Keratinocyte (primary cell): Measurements from ENCODE around the gene EFCAB6. TPM values are rescaled to one million over a fixed set of nuclear protein-coding genes. Genes with fewer than 3 reads are reported as not detected.

Source experiments
- DNase-seq: peaks from one replicate; pipeline ENCODE4 v3.0.0-alpha.2; 2011; ENCODE audit warnings: low read depth, missing footprints, low spot score
- FAIRE-seq: peaks from 2 replicates; lab custom pipeline; 2011; peaks lifted over from hg19 to GRCh38; lab: Jason Lieb, UNC
- H2AFZ ChIP-seq: 2 replicates; pipeline ENCODE4 v1.6.0; 2012; ENCODE audit warnings: low read length, control low read depth, inconsistent platforms; ENCODE audit not compliant: control insufficient read depth
- H3K27ac ChIP-seq: 2 replicates; pipeline ENCODE4 v1.5.1; 2011; ENCODE audit warnings: low read length; ENCODE audit not compliant: control insufficient read depth, insufficient read depth
- H3K27me3 ChIP-seq: 3 replicates; pipeline ENCODE4 v1.6.0; 2011; ENCODE audit warnings: low read length; ENCODE audit not compliant: control insufficient read depth, insufficient read depth; ENCODE audit errors: extremely low read depth
- H3K36me3 ChIP-seq, 2 experiments: 2 replicates in 1 of 2; 3 replicates in 1 of 2; pipeline ENCODE4 v1.5.1; 2011; ENCODE audit warnings: low read length in 2 of 2, mild to moderate bottlenecking in 1 of 2; ENCODE audit not compliant: control insufficient read depth in 2 of 2, insufficient read depth in 2 of 2; ENCODE audit errors: extremely low read depth in 1 of 2
- H3K4me1 ChIP-seq: 3 replicates; pipeline ENCODE4 v1.5.1; 2011; ENCODE audit warnings: low read length; ENCODE audit not compliant: control insufficient read depth, insufficient read depth; ENCODE audit errors: extremely low read depth
- H3K4me2 ChIP-seq: 3 replicates; pipeline ENCODE4 v1.6.0; 2011; ENCODE audit warnings: low read depth, low read length; ENCODE audit not compliant: control insufficient read depth, insufficient read depth; ENCODE audit errors: extremely low read depth
- H3K4me3 ChIP-seq, 3 experiments: fragments of 200-600 bp in 1 of 3; sonication (generic) in 1 of 3; 2 replicates in 2 of 3; 3 replicates in 1 of 3; pipeline ENCODE4 v1.5.1; 2011 to 2016; ENCODE audit warnings: low read length in 3 of 3, mild to moderate bottlenecking in 3 of 3, control low read depth in 2 of 3, inconsistent platforms in 1 of 3, low read depth in 1 of 3, mixed read lengths in 1 of 3, mixed run types in 1 of 3, moderate library complexity in 1 of 3; ENCODE audit not compliant: control insufficient read depth in 2 of 3, insufficient read depth in 2 of 3; ENCODE audit errors: extremely low read depth in 1 of 3
- H3K79me2 ChIP-seq: 2 replicates; pipeline ENCODE4 v1.6.0; 2012; ENCODE audit warnings: low read length; ENCODE audit not compliant: control insufficient read depth, insufficient read depth
- H3K9ac ChIP-seq: 3 replicates; pipeline ENCODE4 v1.6.0; 2011; ENCODE audit warnings: low read length; ENCODE audit not compliant: control insufficient read depth, insufficient read depth; ENCODE audit errors: extremely low read depth
- H3K9me1 ChIP-seq: 3 replicates; pipeline ENCODE4 v1.6.0; 2011; ENCODE audit warnings: low read length; ENCODE audit not compliant: control insufficient read depth, insufficient read depth; ENCODE audit errors: extremely low read depth
- H3K9me3 ChIP-seq: 2 replicates; pipeline ENCODE4 v1.5.1; 2012; ENCODE audit warnings: low read depth, low read length; ENCODE audit not compliant: control insufficient read depth
- H4K20me1 ChIP-seq: 3 replicates; pipeline ENCODE4 v1.6.0; 2011; ENCODE audit warnings: low read length; ENCODE audit not compliant: control insufficient read depth, insufficient read depth; ENCODE audit errors: extremely low read depth
- EZH2 ChIP-seq: IDR thresholded peaks from one replicate; pipeline ENCODE4 v1.6.1; 2012; ENCODE audit warnings: inconsistent platforms, mild to moderate bottlenecking, low read length, moderate library complexity
- dilution Hi-C: fragments of 300-500 bp; cut with MboI; formaldehyde crosslinking; loops from one replicate; pipeline ENCODE4 v1.7.0; 2020; ENCODE audit warnings: low sequenced_read_pairs; ENCODE audit not compliant: extremely low pct_ligation_motif_present
- polyA plus RNA-seq, 5 experiments: library from polyadenylated mRNA; depleted of rRNA in 3 of 5; stranded (reverse) in 3 of 5; stranded (forward) in 1 of 5; unstranded in 1 of 5; fragments of >200 nt; gene quantifications; 1 replicate in 1 of 5; 2 replicates in 3 of 5; 3 replicates in 1 of 5; pipeline versions ENCODE4 v1.2.1 to v1.2.3, GENCODE V29; 2011 to 2012; ENCODE audit warnings: missing spikeins in 2 of 5, low read depth in 1 of 5, low replicate concordance in 1 of 5
- TF ChIP-seq, protein P1 (sequence below), 3 experiments: IDR thresholded peaks in 1 of 3; conservative IDR thresholded peaks in 1 of 3; optimal IDR thresholded peaks in 1 of 3; 2 replicates in 2 of 3; 3 replicates in 1 of 3; pipeline versions ENCODE3 to v1.5.1; 2011; ENCODE audit warnings: low read length in 3 of 3, mild to moderate bottlenecking in 3 of 3, moderate library complexity in 2 of 3, control low read depth in 1 of 3, inconsistent platforms in 1 of 3; ENCODE audit not compliant: insufficient read depth in 2 of 3; ENCODE audit errors: extremely low read depth in 1 of 3

EFCAB6 gene
- polyA plus RNA-seq, 1 donor (not counting 4 experiments of a cell fraction or from before 2014, with no cell fraction given) = 0.18 TPM

DNA sequence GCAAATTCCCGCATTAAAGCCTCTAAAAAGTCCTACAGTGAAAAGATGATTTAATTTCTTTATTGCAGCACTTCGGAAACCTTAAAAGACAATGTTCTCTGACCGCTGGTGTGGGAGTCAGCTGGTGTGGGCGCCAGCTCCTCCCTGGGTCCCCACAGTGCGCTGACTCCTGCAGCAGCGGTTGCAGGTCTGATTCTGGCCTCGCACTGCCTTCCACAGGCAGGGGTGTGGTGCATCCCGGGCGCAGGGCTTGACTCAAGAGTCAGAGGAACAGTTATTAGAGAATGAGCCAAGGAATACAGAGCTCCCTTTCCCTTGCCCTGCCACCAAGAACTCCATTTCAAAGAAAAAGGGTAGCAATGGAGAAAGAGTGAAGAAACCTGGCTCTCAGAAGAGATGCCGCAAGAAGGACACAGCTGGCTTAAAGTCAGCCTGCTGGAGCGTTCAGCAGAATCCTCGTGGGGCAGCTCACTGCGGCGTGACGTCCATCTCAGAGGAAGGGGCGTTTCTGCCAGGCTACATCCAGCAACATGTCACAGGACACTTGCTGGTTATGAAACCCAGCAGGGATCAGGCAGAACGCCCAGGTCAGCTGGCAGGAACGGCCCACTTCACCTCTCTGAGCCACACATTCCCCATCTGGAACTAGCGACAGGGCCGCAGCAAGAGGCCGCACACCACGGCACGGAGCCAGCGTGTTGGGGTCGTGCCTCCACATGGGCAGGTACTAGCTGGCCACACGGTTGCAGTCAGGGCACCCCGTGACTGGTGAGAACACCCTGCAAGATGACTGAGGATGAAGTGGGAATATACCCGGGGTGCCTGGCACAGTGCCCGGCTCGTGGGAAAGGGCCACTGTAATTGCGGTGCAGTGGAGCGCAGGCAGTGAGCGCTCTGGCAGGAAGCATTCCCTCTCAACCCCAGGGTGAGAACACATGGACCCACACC, 18.1 kb upstream of the EFCAB6 start:
- Histone ChIP-seq H3K9me3 (no peaks in the 10 kb centered on the region), H3K4me3 (no peak overlapping the region), H4K20me1 (no peaks in the 10 kb centered on the region), H3K79me2 (no peaks in the 10 kb centered on the region), H2AFZ (no peak overlapping the region), H3K4me2 (no peak overlapping the region), H3K4me1 (peaks cover 11% of the 10 kb centered on the region), H3K27ac (no peak overlapping the region), H3K27me3 (peaks cover 6% of the 10 kb centered on the region), H3K9me1 (no peaks in the 10 kb centered on the region), H3K36me3 (no peaks in the 10 kb centered on the region), H3K9ac (no peak overlapping the region)
- dilution Hi-C loops = no loop called here
- FAIRE-seq = no peak
- no peak for TF ChIP-seq EZH2
- TF ChIP-seq, protein P1, sequence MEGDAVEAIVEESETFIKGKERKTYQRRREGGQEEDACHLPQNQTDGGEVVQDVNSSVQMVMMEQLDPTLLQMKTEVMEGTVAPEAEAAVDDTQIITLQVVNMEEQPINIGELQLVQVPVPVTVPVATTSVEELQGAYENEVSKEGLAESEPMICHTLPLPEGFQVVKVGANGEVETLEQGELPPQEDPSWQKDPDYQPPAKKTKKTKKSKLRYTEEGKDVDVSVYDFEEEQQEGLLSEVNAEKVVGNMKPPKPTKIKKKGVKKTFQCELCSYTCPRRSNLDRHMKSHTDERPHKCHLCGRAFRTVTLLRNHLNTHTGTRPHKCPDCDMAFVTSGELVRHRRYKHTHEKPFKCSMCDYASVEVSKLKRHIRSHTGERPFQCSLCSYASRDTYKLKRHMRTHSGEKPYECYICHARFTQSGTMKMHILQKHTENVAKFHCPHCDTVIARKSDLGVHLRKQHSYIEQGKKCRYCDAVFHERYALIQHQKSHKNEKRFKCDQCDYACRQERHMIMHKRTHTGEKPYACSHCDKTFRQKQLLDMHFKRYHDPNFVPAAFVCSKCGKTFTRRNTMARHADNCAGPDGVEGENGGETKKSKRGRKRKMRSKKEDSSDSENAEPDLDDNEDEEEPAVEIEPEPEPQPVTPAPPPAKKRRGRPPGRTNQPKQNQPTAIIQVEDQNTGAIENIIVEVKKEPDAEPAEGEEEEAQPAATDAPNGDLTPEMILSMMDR (optimal IDR thresholded peaks at IDR 0.05 in 1 of 3, IDR thresholded peaks at IDR 0.05 in 1 of 3, conservative IDR thresholded peaks at IDR 0.05 in 1 of 3; ENCODE audit: extremely low read depth in 1 of 3, insufficient read depth in 2 of 3, low read length in 3 of 3) = no peak
- DNase-seq = no peak

DNA sequence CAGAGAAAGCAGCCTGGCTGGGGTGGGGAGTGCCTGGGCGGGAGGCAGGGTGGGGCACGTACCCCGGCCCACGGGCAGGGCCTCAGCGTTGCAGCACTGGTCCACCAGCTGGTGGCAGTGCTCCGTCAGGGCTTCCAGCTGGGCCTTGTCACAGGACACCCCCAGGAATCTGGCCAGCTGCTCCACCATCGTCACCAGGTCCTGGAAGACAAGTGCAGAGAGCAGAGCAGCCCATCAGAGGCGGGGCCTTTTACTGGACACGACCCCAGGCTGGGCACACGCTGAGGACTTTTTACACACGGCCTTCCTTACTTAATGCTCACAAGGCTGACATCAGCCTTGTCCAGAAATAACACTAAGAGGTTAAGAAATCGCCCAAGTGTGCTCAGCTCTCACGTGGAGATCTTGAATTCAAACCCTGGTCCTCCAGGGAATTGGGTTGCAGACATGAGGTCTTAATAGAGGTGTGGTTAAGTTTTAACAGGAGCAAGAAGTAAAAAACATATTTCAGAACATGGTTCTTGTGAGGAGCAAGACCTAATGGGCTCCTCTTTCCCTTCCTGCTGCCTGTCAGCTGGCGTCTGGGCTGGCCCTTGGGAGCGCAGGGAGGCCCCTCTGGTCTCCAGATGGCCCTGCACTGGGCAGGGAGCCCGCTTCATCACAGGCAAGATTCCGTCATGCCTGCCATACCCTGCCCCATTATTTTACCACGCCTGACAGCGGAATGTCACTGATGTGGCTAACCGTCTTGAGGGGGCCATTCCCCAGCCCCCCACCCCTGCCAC, 17.1 kb upstream of the EFCAB6 start:
- Histone ChIP-seq H3K9ac (no peak overlapping the region), H2AFZ (no peak overlapping the region), H4K20me1 (no peaks in the 10 kb centered on the region), H3K27ac (no peak overlapping the region), H3K36me3 (no peaks in the 10 kb centered on the region), H3K4me2 (no peak overlapping the region), H3K9me1 (no peaks in the 10 kb centered on the region), H3K9me3 (no peaks in the 10 kb centered on the region), H3K27me3 (peaks cover 10% of the 10 kb centered on the region), H3K4me1 (peaks cover 11% of the 10 kb centered on the region), H3K4me3 (no peak overlapping the region), H3K79me2 (no peaks in the 10 kb centered on the region)
- DNase-seq = no peak
- TF ChIP-seq, protein P1 (optimal IDR thresholded peaks at IDR 0.05 in 1 of 3, IDR thresholded peaks at IDR 0.05 in 1 of 3, conservative IDR thresholded peaks at IDR 0.05 in 1 of 3; ENCODE audit: extremely low read depth in 1 of 3, insufficient read depth in 2 of 3, low read length in 3 of 3) = no peak
- FAIRE-seq = no peak
- dilution Hi-C loops = no loop called here
